HG03571 (cell line): Measurements from ENCODE around the gene ZNF607.
"Not testable (repeated sequence)": the region's sequence is repeated elsewhere in the genome, so short reads cannot be mapped to it uniquely, and the experiment has no call there.

ENCODE experiments used
- ATAC-seq: cut with Tn5 transposase; IDR thresholded peaks from one replicate; pipeline ENCODE4 v1.9.1; 2021; ENCODE audit not compliant: unreplicated experiment

The ZNF607 gene

GRCh38 chr19:37719111-37719926 lies at the start of gene ZNF607:
Gene ZNF607, minus strand, starts transcription at chr19:37719761. Its CDS starts 8,143 bp downstream, at chr19:37711618.
- ATAC-seq = peak; percentile 85

GRCh38 chr19:37763488-37763887 lies 43.9 kb upstream of the ZNF607 start:
- ATAC-seq = no peak

GRCh38 chr19:37757683-37758082 lies 38.1 kb upstream of the ZNF607 start:
- ATAC-seq = not testable (repeated sequence)

GRCh38 chr19:37738371-37738770 lies 18.8 kb upstream of the ZNF607 start:
- no peak for ATAC-seq

- ATAC-seq = no peak
Measured at GRCh38 chr19:37725181-37725580, 5.6 kb upstream of the ZNF607 start.

- ATAC-seq = no peak
Measured at GRCh38 chr19:37719927-37720265, 335 bp upstream of the ZNF607 start.

- ATAC-seq = no peak
Measured at GRCh38 chr19:37718304-37718703, 1.3 kb downstream of the ZNF607 start.

GRCh38 chr19:37716140-37716539 lies 3.4 kb downstream of the ZNF607 start:
- no peak for ATAC-seq

GRCh38 chr19:37706052-37706605 lies 13.4 kb downstream of the ZNF607 start:
- ATAC-seq = no peak

- no peak for ATAC-seq
Measured at GRCh38 chr19:37699057-37699456, 20.5 kb downstream of the ZNF607 start.

GRCh38 chr19:37698216-37698615 lies 21.3 kb downstream of the ZNF607 start:
- ATAC-seq = no peak

- ATAC-seq = no peak
Measured at GRCh38 chr19:37695144-37695899, 24.2 kb downstream of the ZNF607 start.

- ATAC-seq = no peak
Measured at GRCh38 chr19:37692956-37693620, 26.5 kb downstream of the ZNF607 start.

- no peak for ATAC-seq
Measured at GRCh38 chr19:37691881-37692504, 27.6 kb downstream of the ZNF607 start.

- no peak for ATAC-seq
Measured at GRCh38 chr19:37683520-37683919, 36.0 kb downstream of the ZNF607 start.

- ATAC-seq = no peak
Measured at GRCh38 chr19:37669450-37669914, 50.1 kb downstream of the ZNF607 start.

GRCh38 chr19:37657157-37657556 lies 62.4 kb downstream of the ZNF607 start:
- ATAC-seq = not testable (repeated sequence)

- peak; percentile 38 for ATAC-seq
Measured at GRCh38 chr19:37655689-37656371, 63.7 kb downstream of the ZNF607 start.

- peak; percentile 43 for ATAC-seq
Measured at GRCh38 chr19:37655301-37655688, 64.3 kb downstream of the ZNF607 start, which contains the start of gene ZFP30. Gene ZFP30, minus strand, starts transcription at chr19:37655465. Its CDS starts 7,643 bp downstream, at chr19:37647822.

- ATAC-seq = peak; percentile 25
Measured at GRCh38 chr19:37654629-37655300, 64.8 kb downstream of the ZNF607 start.
